IPS DF 6.9 (cell line): Measurements from ENCODE around the gene METTL1.

Experiments
- DNase-seq: peaks from one replicate; pipeline ENCODE4 v3.0.0-alpha.2; 2013; ENCODE audit warnings: low read depth, low spot score
- H3K27ac ChIP-seq: one replicate; pipeline ENCODE4 v1.5.1; 2013; ENCODE audit warnings: low read length, control low read depth
- H3K27me3 ChIP-seq: 2 replicates; pipeline ENCODE4 v1.6.1; 2013; ENCODE audit warnings: mild to moderate bottlenecking, low read length; ENCODE audit not compliant: control insufficient read depth, insufficient read depth
- H3K36me3 ChIP-seq: 2 replicates; pipeline ENCODE4 v1.6.1; 2013; ENCODE audit warnings: low read length; ENCODE audit not compliant: control insufficient read depth, insufficient read depth
- H3K4me1 ChIP-seq: 2 replicates; pipeline ENCODE4 v1.6.1; 2013; ENCODE audit warnings: low read length; ENCODE audit not compliant: control insufficient read depth, insufficient read depth
- H3K4me3 ChIP-seq: 2 replicates; pipeline ENCODE4 v1.5.1; 2013; ENCODE audit warnings: mild to moderate bottlenecking, low read length
- H3K9me3 ChIP-seq: 2 replicates; pipeline ENCODE4 v1.6.1; 2013; ENCODE audit warnings: low read length, inconsistent platforms; ENCODE audit not compliant: control insufficient read depth, insufficient read depth
- WGBS: extraction: QIAGEN DNeasy Blood & Tissue Kit; methylation state at CpG from one replicate; pipeline ENCODE4 v1.1.7; 2013; ENCODE audit warnings: mixed read lengths, missing lambda C conversion rate; ENCODE audit not compliant: insufficient read length, insufficient coverage; 5-methylcytosine and 5-hydroxymethylcytosine counted together

The METTL1 gene

DNA sequence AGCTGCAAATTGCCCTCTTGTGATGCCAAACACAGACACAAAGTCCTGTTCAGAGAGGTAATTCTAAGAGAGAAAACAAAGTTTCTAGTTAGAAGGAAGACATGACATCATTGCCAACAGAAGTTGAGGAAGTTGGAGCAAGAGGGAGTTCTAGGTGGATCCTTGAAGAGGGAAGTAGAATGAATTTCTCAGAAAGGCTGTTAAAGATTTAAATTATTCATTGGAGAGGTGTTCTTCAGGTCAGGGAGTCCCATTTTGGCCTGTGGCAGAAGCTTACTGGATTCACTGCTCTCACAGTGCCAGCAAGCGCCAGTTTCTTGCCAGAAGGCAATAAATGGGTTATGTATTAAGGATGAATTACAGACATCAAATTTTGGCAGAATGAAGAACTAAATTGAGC, 26.0 kb upstream of the METTL1 start:
- no CpG with 5 or more reads among the region's 1 CpG for WGBS
- H3K27ac ChIP-seq, result no peak overlapping the region
- no peaks in the 10 kb centered on the region for H3K27me3 ChIP-seq
- no peak for DNase-seq
- peaks cover 13% of the 10 kb centered on the region; the same call in 1 of the 2 replicates for H3K36me3 ChIP-seq
- no peaks in the 10 kb centered on the region for H3K9me3 ChIP-seq
- no peak overlapping the region for H3K4me3 ChIP-seq
- H3K4me1 ChIP-seq, result no peaks in the 10 kb centered on the region

DNA sequence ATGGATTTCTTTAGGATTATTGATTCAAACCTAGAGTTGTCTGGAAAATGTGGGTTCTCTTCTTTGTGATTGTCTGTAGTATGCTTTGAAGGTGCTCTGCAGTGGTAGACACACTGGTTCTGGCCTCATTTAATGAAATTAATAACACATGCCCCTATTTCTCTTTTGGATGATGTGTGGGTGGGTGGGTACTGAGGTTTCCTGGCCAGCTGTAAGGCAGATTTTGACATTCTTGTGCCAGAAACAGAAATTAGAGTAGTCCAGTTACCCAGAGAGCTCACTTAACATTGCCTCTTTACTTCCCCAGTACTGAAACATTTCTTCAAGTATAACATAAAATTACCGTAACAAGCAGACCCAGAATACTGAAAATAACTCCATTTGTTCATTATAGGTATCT, 25.1 kb upstream of the METTL1 start:
- Histone ChIP-seq H3K4me3 (no peak overlapping the region), H3K27me3 (no peaks in the 10 kb centered on the region), H3K36me3 (peaks cover 14% of the 10 kb centered on the region; the same call in 1 of the 2 replicates), H3K9me3 (no peaks in the 10 kb centered on the region), H3K4me1 (no peaks in the 10 kb centered on the region), H3K27ac (no peak overlapping the region)
- WGBS, result no CpG with 5 or more reads among the region's 1 CpG
- no peak for DNase-seq

DNA sequence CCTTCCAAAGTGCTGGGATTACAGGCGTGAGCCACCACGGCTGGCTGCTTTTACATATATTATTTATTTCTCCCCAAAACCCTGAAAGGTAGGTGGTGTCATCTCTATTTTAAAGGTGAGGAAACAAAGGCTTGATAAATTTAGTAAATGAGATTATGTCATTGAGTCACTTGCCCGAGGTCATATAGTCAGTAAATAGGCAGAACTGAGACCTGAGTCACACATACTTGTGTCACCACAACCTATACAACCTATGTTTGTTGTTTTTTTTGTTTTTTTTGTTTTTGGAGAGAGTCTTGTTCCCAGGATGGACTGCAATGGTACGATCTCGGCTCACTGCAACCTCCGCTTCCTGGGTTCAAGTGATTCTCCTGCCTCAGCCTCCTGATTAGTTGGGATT, 23.4 kb upstream of the METTL1 start:
- H3K9me3 ChIP-seq, result no peaks in the 10 kb centered on the region
- H3K27ac ChIP-seq, result no peak overlapping the region
- WGBS, result no CpG with 5 or more reads among the region's 6 CpGs
- no peak overlapping the region for H3K4me3 ChIP-seq
- DNase-seq, result no peak
- peaks cover 14% of the 10 kb centered on the region; the same call in 1 of the 2 replicates for H3K36me3 ChIP-seq
- no peaks in the 10 kb centered on the region for H3K4me1 ChIP-seq
- no peaks in the 10 kb centered on the region for H3K27me3 ChIP-seq

DNA sequence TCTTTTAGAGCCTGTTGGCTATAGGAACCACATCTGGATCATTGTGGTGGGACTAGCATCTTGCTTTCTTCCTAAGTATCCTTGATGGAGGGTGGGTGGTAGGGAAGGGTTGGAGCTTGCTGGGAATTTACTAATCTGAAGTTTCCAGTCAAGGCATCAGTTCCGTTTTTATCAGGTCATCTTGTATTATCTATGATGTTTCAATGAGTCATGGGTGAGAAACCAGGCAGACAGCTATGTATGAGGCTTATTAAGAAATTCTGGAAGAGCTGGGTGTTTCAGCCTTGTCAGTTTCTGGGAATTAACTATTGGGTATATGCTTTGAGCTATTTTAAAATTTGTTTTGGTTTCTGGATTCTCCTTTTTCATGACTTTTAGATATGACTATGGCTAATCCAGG, 22.0 kb upstream of the METTL1 start:
- Histone ChIP-seq H3K9me3 (no peaks in the 10 kb centered on the region), H3K4me3 (no peak overlapping the region), H3K4me1 (no peaks in the 10 kb centered on the region), H3K27ac (no peak overlapping the region), H3K36me3 (peaks cover 14% of the 10 kb centered on the region; the same call in 1 of the 2 replicates), H3K27me3 (no peaks in the 10 kb centered on the region)
- no peak for DNase-seq
- whole genome bisulfite sequencing, result no CpG with 5 or more reads among the region's 1 CpG

DNA sequence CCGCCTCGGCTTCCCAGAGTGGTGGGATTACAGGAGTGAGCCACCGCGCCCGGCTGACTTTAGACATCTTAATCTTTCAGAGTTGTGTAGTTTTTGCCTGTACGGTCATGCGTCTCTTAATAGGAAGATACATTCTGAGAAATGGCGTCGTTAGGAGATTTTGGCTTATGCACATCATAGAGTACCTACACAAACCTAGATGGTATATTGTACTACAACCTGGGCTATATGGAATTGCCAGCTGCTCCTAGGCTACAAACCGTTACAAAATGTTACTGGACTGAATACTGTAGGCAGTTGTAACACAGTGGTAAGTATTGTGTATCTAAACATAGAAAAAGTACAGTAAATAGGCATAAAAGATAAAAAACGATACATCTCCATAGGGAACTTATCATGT, 12.0 kb upstream of the METTL1 start:
- no CpG with 5 or more reads among the region's 11 CpGs for WGBS
- peaks cover 9% of the 10 kb centered on the region; the same call in 1 of the 2 replicates for H3K36me3 ChIP-seq
- no peak overlapping the region for H3K4me3 ChIP-seq
- no peaks in the 10 kb centered on the region for H3K9me3 ChIP-seq
- H3K27ac ChIP-seq, result no peak overlapping the region
- H3K27me3 ChIP-seq, result no peaks in the 10 kb centered on the region
- no peaks in the 10 kb centered on the region for H3K4me1 ChIP-seq
- DNase-seq, result no peak

- Histone ChIP-seq H3K4me1 (no peaks in the 10 kb centered on the region), H3K27me3 (no peaks in the 10 kb centered on the region), H3K36me3 (peaks cover 9% of the 10 kb centered on the region; the same call in 1 of the 2 replicates), H3K9me3 (no peaks in the 10 kb centered on the region), H3K4me3 (peak overlapping the region; percentile 82; the same call in 1 of the 2 replicates), H3K27ac (no peak overlapping the region)
- no CpG with 5 or more reads among the region's 12 CpGs for WGBS
- DNase-seq, result no peak
Measured at GRCh38 chr12:57783466-57783801, 11.5 kb upstream of the METTL1 start.

DNA sequence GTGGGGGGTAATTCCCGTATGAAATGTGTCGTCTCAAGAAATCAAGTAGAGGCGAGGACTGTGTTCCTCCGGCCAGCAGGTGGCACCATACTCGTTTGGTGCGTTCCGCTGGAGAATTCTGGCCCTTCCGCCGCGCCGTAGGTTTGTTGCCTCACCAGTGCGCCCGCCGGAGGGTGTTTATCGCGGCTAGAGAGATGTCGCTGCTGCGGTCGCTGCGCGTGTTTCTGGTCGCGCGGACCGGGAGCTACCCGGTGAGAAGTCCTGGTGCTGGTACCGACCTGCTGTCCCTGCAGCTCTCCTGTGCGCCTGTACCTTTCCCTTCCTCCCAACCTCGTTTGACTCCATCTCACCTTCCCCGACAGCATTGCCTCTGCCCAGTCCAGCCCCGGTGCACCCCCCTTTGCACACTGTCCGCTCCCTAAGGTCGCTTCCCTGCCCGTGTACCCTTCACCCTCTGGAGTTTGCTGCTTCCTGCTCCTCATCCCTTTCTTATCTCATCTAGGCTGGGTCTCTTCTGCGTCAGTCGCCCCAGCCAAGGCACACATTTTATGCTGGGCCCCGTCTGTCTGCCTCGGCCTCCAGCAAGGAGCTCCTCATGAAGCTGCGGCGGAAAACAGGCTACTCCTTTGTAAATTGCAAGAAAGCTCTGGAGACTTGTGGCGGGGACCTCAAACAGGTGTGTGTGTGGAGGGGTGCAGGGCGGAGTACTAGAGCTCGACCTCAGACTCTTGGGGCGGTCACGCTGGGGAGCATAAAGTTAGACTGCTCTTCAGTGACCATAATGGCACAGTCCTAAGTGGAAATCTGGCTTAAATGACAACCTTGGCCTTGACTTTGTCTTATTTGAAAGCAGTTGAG, 10.9 kb upstream of the METTL1 start, which contains the start of gene TSFM:
TSFM (plus strand) TSS at position 180 of the 858 bp plus-strand sequence; CDS start at position 195, 15 bp downstream.
- Histone ChIP-seq H3K36me3 (peaks cover 9% of the 10 kb centered on the region; the same call in 1 of the 2 replicates), H3K4me3 (peak within 1 kb of the TSS; percentile 82)
- WGBS, result no CpG with 5 or more reads among the region's 45 CpGs

DNA sequence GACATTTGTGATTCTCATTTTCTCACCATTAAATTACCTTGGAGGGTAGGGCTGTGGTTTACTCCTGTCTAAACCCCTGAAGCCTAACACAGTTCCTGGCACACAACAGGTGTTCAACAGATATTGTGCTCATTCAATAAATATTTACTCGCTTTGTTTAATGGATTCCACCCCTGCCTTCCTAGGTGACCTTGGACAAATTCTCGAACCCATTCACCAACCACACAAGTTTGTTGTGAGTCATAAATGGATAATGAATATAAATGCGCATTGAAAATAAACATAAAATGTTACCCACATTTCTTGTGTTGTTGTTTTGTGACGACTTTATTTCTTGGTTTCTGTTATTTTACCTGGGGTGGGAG, 10.3 kb upstream of the METTL1 start:
- Histone ChIP-seq H3K4me1 (no peaks in the 10 kb centered on the region), H3K27ac (no peak overlapping the region)
- WGBS, result no CpG with 5 or more reads among the region's 4 CpGs

More for the DNA sequence above, 10.9 kb upstream of the METTL1 start, which contains the start of gene TSFM:
- no peaks in the 10 kb centered on the region for H3K27me3 ChIP-seq
- H3K27ac ChIP-seq, result no peak within 1 kb of the TSS
- no peaks in the 10 kb centered on the region for H3K4me1 ChIP-seq
- no peaks in the 10 kb centered on the region for H3K9me3 ChIP-seq
- DNase-seq, result peak; percentile 85

GRCh38 chr12:57781801-57782200, 9.9 kb upstream of the METTL1 start:
- no peaks in the 10 kb centered on the region for H3K4me1 ChIP-seq
- H3K36me3 ChIP-seq, result peaks cover 6% of the 10 kb centered on the region; the same call in 1 of the 2 replicates
- no CpG with 5 or more reads among the region's 2 CpGs for WGBS
- no peaks in the 10 kb centered on the region for H3K27me3 ChIP-seq
- H3K4me3 ChIP-seq, result no peak overlapping the region
- H3K9me3 ChIP-seq, result no peaks in the 10 kb centered on the region
- H3K27ac ChIP-seq, result no peak overlapping the region
- no peak for DNase-seq

More for the DNA sequence above, 10.3 kb upstream of the METTL1 start:
- H3K36me3 ChIP-seq, result peaks cover 9% of the 10 kb centered on the region; the same call in 1 of the 2 replicates
- no peaks in the 10 kb centered on the region for H3K27me3 ChIP-seq
- DNase-seq, result no peak
- no peak overlapping the region for H3K4me3 ChIP-seq
- H3K9me3 ChIP-seq, result no peaks in the 10 kb centered on the region

DNA sequence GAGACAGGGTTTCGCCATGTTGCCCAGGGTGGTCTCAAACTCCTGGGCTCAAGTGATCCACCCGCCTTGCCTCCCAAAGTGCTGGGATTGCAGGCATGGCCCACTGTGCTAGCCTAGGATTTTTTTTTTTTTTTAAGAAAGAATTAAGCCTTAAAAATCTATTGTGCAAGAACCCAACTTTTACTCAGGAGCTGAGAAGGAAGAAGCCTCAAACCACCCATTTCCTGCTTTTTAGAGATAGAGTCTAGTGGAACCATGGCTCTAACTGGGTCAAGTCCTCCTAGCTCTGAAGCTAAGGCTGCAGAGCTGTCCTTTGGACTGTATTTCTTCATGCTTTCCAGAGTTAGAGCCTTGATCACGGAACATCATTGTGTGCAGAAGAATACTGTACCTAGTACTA, 9.3 kb upstream of the METTL1 start:
- H3K9me3 ChIP-seq, result no peaks in the 10 kb centered on the region
- H3K4me1 ChIP-seq, result no peaks in the 10 kb centered on the region
- no peak overlapping the region for H3K27ac ChIP-seq
- no peak for DNase-seq
- no CpG with 5 or more reads among the region's 3 CpGs for WGBS
- no peaks in the 10 kb centered on the region for H3K27me3 ChIP-seq
- H3K4me3 ChIP-seq, result no peak overlapping the region
- peaks cover 3% of the 10 kb centered on the region; the same call in 1 of the 2 replicates for H3K36me3 ChIP-seq
